ENCODE data around the gene BSG.

GRCh38 chr19:524062-524674, 48.2 kb upstream of the BSG start:
- no peak for TF ChIP-seq FOXA1 (IDR thresholded peaks at IDR 0.05)
- TF ChIP-seq, protein P1, sequence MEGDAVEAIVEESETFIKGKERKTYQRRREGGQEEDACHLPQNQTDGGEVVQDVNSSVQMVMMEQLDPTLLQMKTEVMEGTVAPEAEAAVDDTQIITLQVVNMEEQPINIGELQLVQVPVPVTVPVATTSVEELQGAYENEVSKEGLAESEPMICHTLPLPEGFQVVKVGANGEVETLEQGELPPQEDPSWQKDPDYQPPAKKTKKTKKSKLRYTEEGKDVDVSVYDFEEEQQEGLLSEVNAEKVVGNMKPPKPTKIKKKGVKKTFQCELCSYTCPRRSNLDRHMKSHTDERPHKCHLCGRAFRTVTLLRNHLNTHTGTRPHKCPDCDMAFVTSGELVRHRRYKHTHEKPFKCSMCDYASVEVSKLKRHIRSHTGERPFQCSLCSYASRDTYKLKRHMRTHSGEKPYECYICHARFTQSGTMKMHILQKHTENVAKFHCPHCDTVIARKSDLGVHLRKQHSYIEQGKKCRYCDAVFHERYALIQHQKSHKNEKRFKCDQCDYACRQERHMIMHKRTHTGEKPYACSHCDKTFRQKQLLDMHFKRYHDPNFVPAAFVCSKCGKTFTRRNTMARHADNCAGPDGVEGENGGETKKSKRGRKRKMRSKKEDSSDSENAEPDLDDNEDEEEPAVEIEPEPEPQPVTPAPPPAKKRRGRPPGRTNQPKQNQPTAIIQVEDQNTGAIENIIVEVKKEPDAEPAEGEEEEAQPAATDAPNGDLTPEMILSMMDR (IDR thresholded peaks at IDR 0.05; ENCODE audit: low read depth, low read length, missing input control): no peak
- TF ChIP-seq, protein P2, sequence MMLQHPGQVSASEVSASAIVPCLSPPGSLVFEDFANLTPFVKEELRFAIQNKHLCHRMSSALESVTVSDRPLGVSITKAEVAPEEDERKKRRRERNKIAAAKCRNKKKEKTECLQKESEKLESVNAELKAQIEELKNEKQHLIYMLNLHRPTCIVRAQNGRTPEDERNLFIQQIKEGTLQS (IDR thresholded peaks at IDR 0.05): no peak
- no peak for TF ChIP-seq RAD21 (IDR thresholded peaks at IDR 0.05)
- TF ChIP-seq REST (IDR thresholded peaks at IDR 0.05): no peak
- no peak for TF ChIP-seq TAF1 (conservative IDR thresholded peaks at IDR 0.05)
- no peak for TF ChIP-seq YY1 (IDR thresholded peaks at IDR 0.05)
- no peak for TF ChIP-seq NR2F2 (IDR thresholded peaks at IDR 0.05)
- TF ChIP-seq JUND (IDR thresholded peaks at IDR 0.05): no peak
- TF ChIP-seq HNF4A (conservative IDR thresholded peaks at IDR 0.05): no peak
- TF ChIP-seq, protein P3, sequence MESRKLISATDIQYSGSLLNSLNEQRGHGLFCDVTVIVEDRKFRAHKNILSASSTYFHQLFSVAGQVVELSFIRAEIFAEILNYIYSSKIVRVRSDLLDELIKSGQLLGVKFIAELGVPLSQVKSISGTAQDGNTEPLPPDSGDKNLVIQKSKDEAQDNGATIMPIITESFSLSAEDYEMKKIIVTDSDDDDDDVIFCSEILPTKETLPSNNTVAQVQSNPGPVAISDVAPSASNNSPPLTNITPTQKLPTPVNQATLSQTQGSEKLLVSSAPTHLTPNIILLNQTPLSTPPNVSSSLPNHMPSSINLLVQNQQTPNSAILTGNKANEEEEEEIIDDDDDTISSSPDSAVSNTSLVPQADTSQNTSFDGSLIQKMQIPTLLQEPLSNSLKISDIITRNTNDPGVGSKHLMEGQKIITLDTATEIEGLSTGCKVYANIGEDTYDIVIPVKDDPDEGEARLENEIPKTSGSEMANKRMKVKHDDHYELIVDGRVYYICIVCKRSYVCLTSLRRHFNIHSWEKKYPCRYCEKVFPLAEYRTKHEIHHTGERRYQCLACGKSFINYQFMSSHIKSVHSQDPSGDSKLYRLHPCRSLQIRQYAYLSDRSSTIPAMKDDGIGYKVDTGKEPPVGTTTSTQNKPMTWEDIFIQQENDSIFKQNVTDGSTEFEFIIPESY (IDR thresholded peaks at IDR 0.05): no peak
